ENCODE data around the gene ZDHHC11B. TPM values are rescaled to one million over a fixed set of nuclear protein-coding genes. Genes with fewer than 3 reads are reported as not detected.
"Not testable (repeated sequence)": the region's sequence is repeated elsewhere in the genome, so short reads cannot be mapped to it uniquely, and the experiment has no call there.

ZDHHC11B gene
- polyA plus RNA-seq, 1 donor (not counting 4 experiments of a cell fraction or from before 2014, with no cell fraction given), result 0.18 TPM

DNA sequence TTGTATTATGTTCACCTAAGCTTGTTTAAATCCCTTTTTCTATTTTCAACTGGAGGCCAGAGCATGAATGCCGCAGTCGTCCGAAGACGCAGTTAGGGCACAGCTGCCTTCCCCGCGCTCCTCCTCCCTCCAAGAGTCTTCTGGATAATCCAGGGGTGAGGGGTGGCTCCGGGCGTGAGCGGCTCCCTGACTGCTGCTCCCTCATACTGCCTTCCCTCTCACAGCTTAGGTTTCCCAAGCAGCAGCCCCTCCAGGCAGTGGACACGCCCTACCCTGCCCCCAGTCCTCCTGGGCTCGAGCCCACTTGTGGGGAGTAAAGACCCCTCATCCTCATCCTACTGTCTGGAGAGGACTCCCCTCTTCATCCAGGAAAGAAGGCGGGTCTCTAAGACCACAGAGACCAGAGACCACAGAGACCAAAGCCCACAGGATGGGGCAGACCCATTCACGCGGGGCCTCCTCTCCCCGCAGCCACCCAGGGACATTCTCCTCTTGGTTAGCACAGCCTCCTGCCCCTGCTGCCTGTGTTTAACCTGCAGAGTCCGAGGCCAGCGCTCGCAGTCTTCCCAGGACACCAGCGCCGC, 31.9 kb downstream of the ZDHHC11B start:
- H3K4me1 ChIP-seq (ENCODE audit: control insufficient read depth, extremely low read depth, insufficient read depth, low read length); H3K27me3 ChIP-seq (ENCODE audit: control insufficient read depth, extremely low read depth, insufficient read depth, low read length); DNase-seq (ENCODE audit: low read depth, low spot score); FAIRE-seq; H4K20me1 ChIP-seq (ENCODE audit: control insufficient read depth, extremely low read depth, insufficient read depth, low read length); H3K27ac ChIP-seq (ENCODE audit: control insufficient read depth, insufficient read depth, low read length); H3K36me3 ChIP-seq (ENCODE audit: control insufficient read depth in 2 of 2, extremely low read depth in 1 of 2, insufficient read depth in 2 of 2, low read length in 2 of 2); H3K9me3 ChIP-seq (ENCODE audit: control insufficient read depth, low read depth, low read length); H3K9ac ChIP-seq (ENCODE audit: control insufficient read depth, extremely low read depth, insufficient read depth, low read length); H3K4me2 ChIP-seq (ENCODE audit: control insufficient read depth, extremely low read depth, insufficient read depth, low read depth, low read length); H3K9me1 ChIP-seq (ENCODE audit: control insufficient read depth, extremely low read depth, insufficient read depth, low read length); H2AFZ ChIP-seq (ENCODE audit: control insufficient read depth, low read length); dilution Hi-C loops (cut with MboI; ENCODE audit: extremely low pct_ligation_motif_present, low sequenced_read_pairs); H3K4me3 ChIP-seq (ENCODE audit: control insufficient read depth in 2 of 3, extremely low read depth in 1 of 3, insufficient read depth in 2 of 3, low read depth in 1 of 3, low read length in 3 of 3); H3K79me2 ChIP-seq (ENCODE audit: control insufficient read depth, insufficient read depth, low read length): not testable (repeated sequence)

DNA sequence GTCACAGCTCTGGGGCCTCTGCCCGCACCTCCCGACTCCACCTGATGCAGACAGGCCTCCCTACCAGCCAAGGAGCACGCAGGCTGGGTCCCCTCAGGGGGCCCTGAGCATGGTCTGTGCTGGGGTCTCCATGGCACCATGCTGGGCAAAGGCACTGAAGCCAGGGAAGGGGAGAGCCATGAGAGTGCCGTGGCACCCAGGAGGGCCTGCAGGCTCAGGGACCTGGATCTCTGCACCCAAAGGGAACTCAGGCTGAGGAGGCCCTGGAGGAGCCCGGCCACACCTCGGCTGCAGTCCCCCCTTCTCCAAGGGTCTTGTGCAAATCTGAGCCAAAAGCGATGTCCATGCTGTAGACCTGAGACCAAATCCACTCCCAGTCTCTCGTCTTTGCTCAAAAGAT, 32.5 kb downstream of the ZDHHC11B start:
- H3K9me1 ChIP-seq (ENCODE audit: control insufficient read depth, extremely low read depth, insufficient read depth, low read length); H3K4me3 ChIP-seq (ENCODE audit: control insufficient read depth in 2 of 3, extremely low read depth in 1 of 3, insufficient read depth in 2 of 3, low read depth in 1 of 3, low read length in 3 of 3); DNase-seq (ENCODE audit: low read depth, low spot score); H3K27me3 ChIP-seq (ENCODE audit: control insufficient read depth, extremely low read depth, insufficient read depth, low read length); H3K36me3 ChIP-seq (ENCODE audit: control insufficient read depth in 2 of 2, extremely low read depth in 1 of 2, insufficient read depth in 2 of 2, low read length in 2 of 2); FAIRE-seq; H3K27ac ChIP-seq (ENCODE audit: control insufficient read depth, insufficient read depth, low read length); H3K9ac ChIP-seq (ENCODE audit: control insufficient read depth, extremely low read depth, insufficient read depth, low read length); H4K20me1 ChIP-seq (ENCODE audit: control insufficient read depth, extremely low read depth, insufficient read depth, low read length); H2AFZ ChIP-seq (ENCODE audit: control insufficient read depth, low read length); H3K79me2 ChIP-seq (ENCODE audit: control insufficient read depth, insufficient read depth, low read length); H3K4me1 ChIP-seq (ENCODE audit: control insufficient read depth, extremely low read depth, insufficient read depth, low read length); dilution Hi-C loops (cut with MboI; ENCODE audit: extremely low pct_ligation_motif_present, low sequenced_read_pairs); H3K4me2 ChIP-seq (ENCODE audit: control insufficient read depth, extremely low read depth, insufficient read depth, low read depth, low read length); H3K9me3 ChIP-seq (ENCODE audit: control insufficient read depth, low read depth, low read length): not testable (repeated sequence)

DNA sequence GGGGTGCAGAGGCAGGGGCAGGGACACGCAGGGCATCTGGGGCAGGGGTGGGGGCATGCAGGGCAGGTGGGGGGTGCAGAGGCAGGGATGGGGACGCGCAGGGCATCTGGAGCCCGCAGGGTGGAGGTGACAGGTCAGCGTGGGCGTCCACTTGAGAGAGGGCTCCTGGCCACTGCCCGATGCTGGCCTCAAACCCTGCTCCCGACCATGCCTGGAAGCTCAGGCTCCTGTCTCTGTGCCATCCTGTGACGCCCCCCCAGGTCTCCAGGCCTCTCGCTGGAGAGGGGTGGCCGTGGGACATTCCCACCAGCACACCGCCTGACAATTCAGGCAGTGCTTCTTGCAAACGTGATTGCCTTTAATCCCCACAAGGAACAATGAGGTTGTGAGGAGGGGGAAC, 33.0 kb downstream of the ZDHHC11B start:
- dilution Hi-C loops (cut with MboI; ENCODE audit: extremely low pct_ligation_motif_present, low sequenced_read_pairs), result no loop called here
- no peak overlapping the region for H2AFZ ChIP-seq (ENCODE audit: control insufficient read depth, low read length)

DNA sequence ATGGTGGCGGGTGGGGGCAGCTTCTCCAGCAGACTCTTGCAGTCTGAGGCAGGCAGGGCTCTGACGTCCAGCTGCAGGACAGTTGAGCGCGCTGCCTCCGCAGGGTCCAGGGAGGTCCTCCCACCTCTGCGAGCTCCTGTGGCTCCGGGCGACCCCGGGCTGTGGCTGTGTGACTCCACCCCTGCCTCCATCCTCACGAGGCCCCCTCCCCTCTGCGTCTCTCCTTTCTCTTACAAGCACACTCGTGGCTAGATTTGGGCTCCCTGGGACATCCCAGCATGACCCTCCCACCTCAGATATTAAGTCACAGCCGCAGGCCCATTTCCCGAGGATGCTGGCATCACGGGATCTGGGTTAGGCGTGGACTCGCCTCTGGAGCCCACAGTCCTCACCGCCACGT, 34.3 kb downstream of the ZDHHC11B start:
- H2AFZ ChIP-seq (ENCODE audit: control insufficient read depth, low read length); H3K27ac ChIP-seq (ENCODE audit: control insufficient read depth, insufficient read depth, low read length); H3K4me1 ChIP-seq (ENCODE audit: control insufficient read depth, extremely low read depth, insufficient read depth, low read length); H4K20me1 ChIP-seq (ENCODE audit: control insufficient read depth, extremely low read depth, insufficient read depth, low read length); H3K36me3 ChIP-seq (ENCODE audit: control insufficient read depth in 2 of 2, extremely low read depth in 1 of 2, insufficient read depth in 2 of 2, low read length in 2 of 2); H3K4me2 ChIP-seq (ENCODE audit: control insufficient read depth, extremely low read depth, insufficient read depth, low read depth, low read length); FAIRE-seq; H3K9ac ChIP-seq (ENCODE audit: control insufficient read depth, extremely low read depth, insufficient read depth, low read length); H3K79me2 ChIP-seq (ENCODE audit: control insufficient read depth, insufficient read depth, low read length); H3K27me3 ChIP-seq (ENCODE audit: control insufficient read depth, extremely low read depth, insufficient read depth, low read length); dilution Hi-C loops (cut with MboI; ENCODE audit: extremely low pct_ligation_motif_present, low sequenced_read_pairs); H3K9me3 ChIP-seq (ENCODE audit: control insufficient read depth, low read depth, low read length); DNase-seq (ENCODE audit: low read depth, low spot score); H3K4me3 ChIP-seq (ENCODE audit: control insufficient read depth in 2 of 3, extremely low read depth in 1 of 3, insufficient read depth in 2 of 3, low read depth in 1 of 3, low read length in 3 of 3); H3K9me1 ChIP-seq (ENCODE audit: control insufficient read depth, extremely low read depth, insufficient read depth, low read length): not testable (repeated sequence)

More for the DNA sequence above, 33.0 kb downstream of the ZDHHC11B start:
- no peaks in the 10 kb centered on the region for H3K79me2 ChIP-seq (ENCODE audit: control insufficient read depth, insufficient read depth, low read length)
- no peaks in the 10 kb centered on the region for H3K9me1 ChIP-seq (ENCODE audit: control insufficient read depth, extremely low read depth, insufficient read depth, low read length)
- H4K20me1 ChIP-seq (ENCODE audit: control insufficient read depth, extremely low read depth, insufficient read depth, low read length), result no peaks in the 10 kb centered on the region
- H3K9me3 ChIP-seq (ENCODE audit: control insufficient read depth, low read depth, low read length), result no peaks in the 10 kb centered on the region
- no peaks in the 10 kb centered on the region for H3K4me1 ChIP-seq (ENCODE audit: control insufficient read depth, extremely low read depth, insufficient read depth, low read length)
- H3K36me3 ChIP-seq (ENCODE audit: control insufficient read depth in 2 of 2, extremely low read depth in 1 of 2, insufficient read depth in 2 of 2, low read length in 2 of 2), result no peaks in the 10 kb centered on the region
- DNase-seq (ENCODE audit: low read depth, low spot score) (no peak), FAIRE-seq (no peak)
- TF ChIP-seq EZH2 (IDR thresholded peaks at IDR 0.05; ENCODE audit: low read length), result no peak
- TF ChIP-seq, protein P1, sequence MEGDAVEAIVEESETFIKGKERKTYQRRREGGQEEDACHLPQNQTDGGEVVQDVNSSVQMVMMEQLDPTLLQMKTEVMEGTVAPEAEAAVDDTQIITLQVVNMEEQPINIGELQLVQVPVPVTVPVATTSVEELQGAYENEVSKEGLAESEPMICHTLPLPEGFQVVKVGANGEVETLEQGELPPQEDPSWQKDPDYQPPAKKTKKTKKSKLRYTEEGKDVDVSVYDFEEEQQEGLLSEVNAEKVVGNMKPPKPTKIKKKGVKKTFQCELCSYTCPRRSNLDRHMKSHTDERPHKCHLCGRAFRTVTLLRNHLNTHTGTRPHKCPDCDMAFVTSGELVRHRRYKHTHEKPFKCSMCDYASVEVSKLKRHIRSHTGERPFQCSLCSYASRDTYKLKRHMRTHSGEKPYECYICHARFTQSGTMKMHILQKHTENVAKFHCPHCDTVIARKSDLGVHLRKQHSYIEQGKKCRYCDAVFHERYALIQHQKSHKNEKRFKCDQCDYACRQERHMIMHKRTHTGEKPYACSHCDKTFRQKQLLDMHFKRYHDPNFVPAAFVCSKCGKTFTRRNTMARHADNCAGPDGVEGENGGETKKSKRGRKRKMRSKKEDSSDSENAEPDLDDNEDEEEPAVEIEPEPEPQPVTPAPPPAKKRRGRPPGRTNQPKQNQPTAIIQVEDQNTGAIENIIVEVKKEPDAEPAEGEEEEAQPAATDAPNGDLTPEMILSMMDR (optimal IDR thresholded peaks at IDR 0.05 in 1 of 3, IDR thresholded peaks at IDR 0.05 in 1 of 3, conservative IDR thresholded peaks at IDR 0.05 in 1 of 3; ENCODE audit: extremely low read depth in 1 of 3, insufficient read depth in 2 of 3, low read length in 3 of 3), result no peak
- H3K4me3 ChIP-seq (ENCODE audit: control insufficient read depth in 2 of 3, extremely low read depth in 1 of 3, insufficient read depth in 2 of 3, low read depth in 1 of 3, low read length in 3 of 3), result no peak overlapping the region
- H3K4me2 ChIP-seq (ENCODE audit: control insufficient read depth, extremely low read depth, insufficient read depth, low read depth, low read length), result no peak overlapping the region
- H3K27ac ChIP-seq (ENCODE audit: control insufficient read depth, insufficient read depth, low read length), result no peak overlapping the region
- H3K9ac ChIP-seq (ENCODE audit: control insufficient read depth, extremely low read depth, insufficient read depth, low read length), result no peak overlapping the region
- no peaks in the 10 kb centered on the region for H3K27me3 ChIP-seq (ENCODE audit: control insufficient read depth, extremely low read depth, insufficient read depth, low read length)

Data from keratinocyte (primary cell).